ENCODE results near the gene CCDC102A. TPM values are rescaled to one million over a fixed set of nuclear protein-coding genes. Genes with fewer than 3 reads are reported as not detected.

CCDC102A gene
- total RNA-seq, 1 donor from 2014 or later: 6.4 TPM

DNA sequence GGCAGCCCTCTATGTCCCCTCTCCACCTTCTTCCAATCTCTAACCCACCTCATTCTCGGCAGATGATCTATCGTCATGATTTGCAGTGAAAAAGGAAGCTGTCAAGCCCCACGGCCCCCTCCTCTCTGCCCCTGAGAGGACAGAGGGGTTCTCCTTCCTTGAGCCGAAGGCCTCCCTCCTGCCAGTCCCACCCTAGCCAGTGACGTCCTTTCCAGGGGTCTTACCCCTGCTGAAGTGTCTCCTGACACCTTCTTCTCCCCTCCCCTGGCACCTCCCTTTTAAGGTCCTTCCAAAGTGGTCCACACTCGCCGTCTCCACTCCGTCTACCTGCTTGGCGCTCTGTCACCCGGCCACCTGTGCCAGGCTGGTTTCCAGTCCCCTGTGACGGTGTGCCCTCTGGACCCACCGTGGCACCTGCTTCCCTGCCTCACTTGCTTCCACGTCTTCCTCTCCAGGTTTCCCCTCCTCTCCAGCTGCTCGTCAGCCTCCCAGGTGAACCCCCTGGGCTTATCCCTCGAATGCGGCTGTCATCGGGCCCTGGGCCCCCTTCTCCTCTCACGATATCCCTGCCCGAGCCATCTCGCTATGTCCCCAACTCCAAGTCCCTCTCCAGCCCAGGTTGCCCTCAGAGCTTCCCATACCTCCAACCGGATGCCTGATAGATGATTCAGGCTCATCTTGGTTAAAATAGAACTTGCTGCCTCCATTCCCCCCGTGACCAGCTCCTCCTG is 5.7 kb downstream of the CCDC102A start:
- H3K36me3 Mint-ChIP-seq (ENCODE audit: low read depth): no peaks in the 10 kb centered on the region
- H3K27ac Mint-ChIP-seq (ENCODE audit: unreplicated experiment): peak overlapping the region; percentile 21
- no peaks in the 10 kb centered on the region for H3K9me3 Mint-ChIP-seq
- peak overlapping the region; percentile 81 for H3K4me3 Mint-ChIP-seq
- no peak for DNase-seq (ENCODE audit: low read depth, low spot score)
- peaks cover 59% of the 10 kb centered on the region for H3K27me3 Mint-ChIP-seq (ENCODE audit: low read depth)
- TF ChIP-seq, protein P1, sequence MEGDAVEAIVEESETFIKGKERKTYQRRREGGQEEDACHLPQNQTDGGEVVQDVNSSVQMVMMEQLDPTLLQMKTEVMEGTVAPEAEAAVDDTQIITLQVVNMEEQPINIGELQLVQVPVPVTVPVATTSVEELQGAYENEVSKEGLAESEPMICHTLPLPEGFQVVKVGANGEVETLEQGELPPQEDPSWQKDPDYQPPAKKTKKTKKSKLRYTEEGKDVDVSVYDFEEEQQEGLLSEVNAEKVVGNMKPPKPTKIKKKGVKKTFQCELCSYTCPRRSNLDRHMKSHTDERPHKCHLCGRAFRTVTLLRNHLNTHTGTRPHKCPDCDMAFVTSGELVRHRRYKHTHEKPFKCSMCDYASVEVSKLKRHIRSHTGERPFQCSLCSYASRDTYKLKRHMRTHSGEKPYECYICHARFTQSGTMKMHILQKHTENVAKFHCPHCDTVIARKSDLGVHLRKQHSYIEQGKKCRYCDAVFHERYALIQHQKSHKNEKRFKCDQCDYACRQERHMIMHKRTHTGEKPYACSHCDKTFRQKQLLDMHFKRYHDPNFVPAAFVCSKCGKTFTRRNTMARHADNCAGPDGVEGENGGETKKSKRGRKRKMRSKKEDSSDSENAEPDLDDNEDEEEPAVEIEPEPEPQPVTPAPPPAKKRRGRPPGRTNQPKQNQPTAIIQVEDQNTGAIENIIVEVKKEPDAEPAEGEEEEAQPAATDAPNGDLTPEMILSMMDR (conservative IDR thresholded peaks at IDR 0.05): no peak
- peaks cover 45% of the 10 kb centered on the region for H3K4me1 Mint-ChIP-seq

GRCh38 chr16:57530104-57530521 is 6.3 kb downstream of the CCDC102A start:
- DNase-seq (ENCODE audit: low read depth, low spot score): no peak
- Mint-ChIP-seq H3K36me3 (ENCODE audit: low read depth) (no peaks in the 10 kb centered on the region), H3K4me3 (peak overlapping the region; percentile 81), H3K27me3 (ENCODE audit: low read depth) (peaks cover 63% of the 10 kb centered on the region), H3K9me3 (no peaks in the 10 kb centered on the region), H3K4me1 (peaks cover 45% of the 10 kb centered on the region), H3K27ac (ENCODE audit: unreplicated experiment) (no peak overlapping the region)
- TF ChIP-seq, protein P1 (conservative IDR thresholded peaks at IDR 0.05): no peak

- Mint-ChIP-seq H3K27ac (ENCODE audit: unreplicated experiment) (no peak overlapping the region), H3K36me3 (ENCODE audit: low read depth) (no peaks in the 10 kb centered on the region), H3K4me3 (peak overlapping the region; percentile 31), H3K4me1 (peaks cover 43% of the 10 kb centered on the region), H3K9me3 (no peaks in the 10 kb centered on the region), H3K27me3 (ENCODE audit: low read depth) (peaks cover 63% of the 10 kb centered on the region)
- TF ChIP-seq, protein P1 (conservative IDR thresholded peaks at IDR 0.05): no peak
- DNase-seq (ENCODE audit: low read depth, low spot score): no peak
Observed at GRCh38 chr16:57529391-57530103, 6.8 kb downstream of the CCDC102A start.

GRCh38 chr16:57528499-57529390 is 7.6 kb downstream of the CCDC102A start:
- no peak overlapping the region for H3K27ac Mint-ChIP-seq (ENCODE audit: unreplicated experiment)
- no peak overlapping the region for H3K4me3 Mint-ChIP-seq
- TF ChIP-seq, protein P1 (conservative IDR thresholded peaks at IDR 0.05): no peak
- no peaks in the 10 kb centered on the region for H3K36me3 Mint-ChIP-seq (ENCODE audit: low read depth)
- H3K27me3 Mint-ChIP-seq (ENCODE audit: low read depth): peaks cover 61% of the 10 kb centered on the region
- peaks cover 35% of the 10 kb centered on the region for H3K4me1 Mint-ChIP-seq
- no peak for DNase-seq (ENCODE audit: low read depth, low spot score)
- no peaks in the 10 kb centered on the region for H3K9me3 Mint-ChIP-seq

GRCh38 chr16:57527610-57528360 is 8.6 kb downstream of the CCDC102A start:
- no peak for DNase-seq (ENCODE audit: low read depth, low spot score)
- Mint-ChIP-seq H3K27me3 (ENCODE audit: low read depth) (peaks cover 57% of the 10 kb centered on the region), H3K4me1 (peaks cover 29% of the 10 kb centered on the region), H3K27ac (ENCODE audit: unreplicated experiment) (no peak overlapping the region), H3K4me3 (peak overlapping the region; percentile 47), H3K9me3 (no peaks in the 10 kb centered on the region), H3K36me3 (ENCODE audit: low read depth) (no peaks in the 10 kb centered on the region)
- TF ChIP-seq, protein P1 (conservative IDR thresholded peaks at IDR 0.05): no peak
